ENCODE data around the gene POM121. TPM values are rescaled to one million over a fixed set of nuclear protein-coding genes. Genes with fewer than 3 reads are reported as not detected.
"Not testable (repeated sequence)": the region's sequence is repeated elsewhere in the genome, so short reads cannot be mapped to it uniquely, and the experiment has no call there.

POM121 gene
- total RNA-seq, 1 experiment from 2014 or later = 7.1 TPM

DNA sequence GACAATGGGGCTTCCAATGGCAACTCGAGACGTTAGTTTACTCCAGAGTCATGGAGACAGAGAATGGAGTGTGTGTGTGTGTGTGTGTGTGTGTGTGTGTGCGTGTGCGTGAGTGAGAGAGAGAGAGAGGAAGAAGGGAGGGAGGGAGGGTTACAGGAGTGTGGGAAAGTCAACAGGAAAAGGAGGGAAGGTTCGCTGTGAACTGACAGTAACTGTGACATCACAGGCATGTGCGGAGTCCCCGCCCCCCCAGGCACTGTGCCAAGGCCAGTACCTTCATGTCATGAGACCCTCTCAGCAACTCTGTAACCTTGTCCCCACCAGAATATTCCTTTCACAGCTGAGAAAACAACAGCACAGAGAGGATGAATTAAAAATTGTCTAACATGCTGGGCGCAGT is 72.6 kb downstream of the POM121 start:
- not testable (repeated sequence) for DNase-seq (ENCODE audit: low read depth)

DNA sequence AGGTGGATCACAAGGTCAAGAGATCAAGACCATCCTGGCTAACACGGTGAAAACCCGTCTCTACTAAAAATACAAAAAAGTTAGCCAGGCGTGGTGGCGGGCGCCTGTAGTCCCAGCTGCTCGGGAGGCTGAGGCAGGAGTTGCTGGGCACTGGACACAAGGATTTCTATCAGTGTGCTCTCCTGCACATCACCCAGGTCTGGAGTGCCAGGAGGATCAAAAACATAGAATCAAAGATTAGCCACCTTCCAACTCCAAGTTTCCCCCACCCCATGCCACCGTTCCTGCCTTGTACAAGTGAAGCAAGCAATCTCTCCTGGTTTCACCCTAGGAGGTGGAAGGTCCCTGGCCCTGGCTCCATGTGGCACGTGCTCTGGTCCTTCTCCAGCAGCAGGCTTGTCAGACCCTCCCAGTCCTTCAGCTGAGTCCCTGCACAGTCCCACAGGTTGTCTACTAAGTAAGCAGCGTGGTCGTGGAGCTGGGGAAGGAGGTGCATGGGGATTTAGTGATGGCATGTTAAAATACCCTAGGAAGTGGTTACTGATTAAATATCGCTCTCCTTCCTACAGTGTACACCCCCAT is 73.1 kb downstream of the POM121 start:
- DNase-seq (ENCODE audit: low read depth) = not testable (repeated sequence)

Other genes with a start within 250 kb of the POM121 start
- 1.9 and 4.5 TPM in 2 replicates for gene TYW1B, start 96.9 kb upstream of the POM121 start, total RNA-seq (2014; rRNA removed; shearing (Covaris generic))
- gene TRIM74, start 44.4 kb downstream of the POM121 start, total RNA-seq (2014; rRNA removed; shearing (Covaris generic)) = 0.21 TPM in 1 of 2 replicates, not detected in the other
- not detected in 2 replicates for gene SPDYE8, start 104.7 kb downstream of the POM121 start, total RNA-seq (2014; rRNA removed; shearing (Covaris generic))
- not detected in 2 replicates for gene SPDYE11, start 132.8 kb downstream of the POM121 start, total RNA-seq (2014; rRNA removed; shearing (Covaris generic))
- not detected in 2 replicates for gene SPDYE9, start 160.9 kb downstream of the POM121 start, total RNA-seq (2014; rRNA removed; shearing (Covaris generic))

Measured in Daoy (cell line).